Adrenal gland (tissue), 12 donors: Measurements from ENCODE around the gene DDX52. TPM values are rescaled to one million over a fixed set of nuclear protein-coding genes. Genes with fewer than 3 reads are reported as not detected.
"Not testable (repeated sequence)": the region's sequence is repeated elsewhere in the genome, so short reads cannot be mapped to it uniquely, and the experiment has no call there.

Source experiments
- DNase-seq, 7 donors: peaks; one replicate each; pipeline ENCODE4 v3.0.0-alpha.2; 2019 to 2020
- H3K27ac ChIP-seq, 5 donors: fragments of 200-600 bp; sonication (generic) in 4 of 5; 1 replicate in 3 of 5; 2 replicates in 2 of 5; pipeline versions ENCODE4 v1.5.1 to v1.8.0; 2016 to 2020; ENCODE audit warnings: mild to moderate bottlenecking in 1 of 5
- H3K27me3 ChIP-seq: fragments of 200-600 bp; 2 replicates; pipeline ENCODE4 v1.8.0; 2021
- H3K36me3 ChIP-seq, 2 donors: fragments of 200-600 bp; replicated peaks in 1 of 2; 1 replicate in 1 of 2; 2 replicates in 1 of 2; pipeline versions ENCODE4 v1.5.1 to v1.8.0; 2018 to 2022
- H3K4me1 ChIP-seq, 2 donors: fragments of 200-600 bp; replicated peaks in 1 of 2; 1 replicate in 1 of 2; 2 replicates in 1 of 2; pipeline versions ENCODE4 v1.5.1 to v1.8.0; 2018 to 2021
- H3K4me3 ChIP-seq, 4 donors: fragments of 200-600 bp; sonication (generic) in 3 of 4; one replicate each; pipeline ENCODE4 v1.5.1; 2016 to 2018
- H3K9me3 ChIP-seq, 3 donors: fragments of 200-600 bp; sonication (generic) in 1 of 3; replicated peaks in 1 of 3; 1 replicate in 2 of 3; 2 replicates in 1 of 3; pipeline versions ENCODE4 v1.5.1 to v1.8.0; 2016 to 2021
- POLR2A ChIP-seq, 2 donors: fragments of 450-650 bp; IDR thresholded peaks; one replicate each; pipeline ENCODE4 v1.6.1; 2017; ENCODE audit warnings: antibody characterized with exemption in 2 of 2, mild to moderate bottlenecking in 2 of 2, moderate library complexity in 1 of 2
- WGBS, 4 donors: extraction: QIAGEN DNeasy Blood & Tissue Kit in 2 of 4; methylation state at CpG; one replicate each; pipeline versions ENCODE4 v1.1.5 to v1.1.7; 2013 to 2017; 5-methylcytosine and 5-hydroxymethylcytosine counted together
- intact Hi-C, 2 donors: fragments of 100-400 bp; cut with DNase I; formaldehyde crosslinking; loops; one replicate each; pipeline versions ENCODE4 v1.14.1 to v1.15.0; 2022 to 2023
- polyA plus RNA-seq, 3 donors: library from polyadenylated mRNA; stranded (reverse); fragments of 200-250 nt in 2 of 3; fragments of 350-450 nt in 1 of 3; fragmentation: Illumina TruSeq in 1 of 3; extraction: RNeasy Lipid Tissue Mini Kit (QIAGEN cat#74804) in 1 of 3; gene quantifications; one replicate each; pipeline ENCODE4 v1.2.3, GENCODE V29; 2013 to 2014
- total RNA-seq, 9 donors: library from RNA; depleted of rRNA in 4 of 9; stranded (reverse); fragments of >200 nt in 4 of 9; fragments of 120-200 nt in 1 of 9; fragmentation: NEBNext Ultra II Directional in 1 of 9; extraction: Animal tissue kit (Norgen Biotek cat#: 25700) in 1 of 9; gene quantifications; one replicate each; pipeline versions ENCODE4 v1.1.0 to v1.2.4, GENCODE V29; 2013 to 2023
- TF ChIP-seq, protein P1 (sequence below), 6 experiments: fragments of 450-650 bp in 4 of 6; fragments of 200-600 bp in 2 of 6; sonication (generic) in 1 of 6; IDR thresholded peaks; 1 replicate in 5 of 6; 2 replicates in 1 of 6; pipeline versions ENCODE4 v1.5.1 to v1.8.0; 2016 to 2021; ENCODE audit warnings: antibody characterized with exemption in 6 of 6, mild to moderate bottlenecking in 2 of 6, moderate library complexity in 1 of 6
- donor health status: healthy with polysubstance abuse.
- donor health status: Bipolar disorder and iron deficiency.
- donor health status: DM: yes; HTN: yes; CAD: no.
- donor health status: DM: no; HTN: no; CAD: no.
- donor health status: DM: no; HTN: no; CAD: no.
- donor health status: DM: yes; HTN: yes; CAD: no.

The DDX52 gene
- total and polyA plus RNA-seq, 12 donors = 7.2 to 34.1 (median 19.1) TPM

GRCh38 chr17:37683454-37683984 is 40.3 kb upstream of the DDX52 start:
- DNase-seq = no peak
- intact Hi-C loops = no loop called here
- WGBS, 4 donors = 60 to 69% (median 67%) methylated on average over 9 of the region's 9 CpGs
- Histone ChIP-seq H3K4me3 (no peak overlapping the region), H3K36me3 (no peaks in the 10 kb centered on the region), H3K9me3 (no peaks in the 10 kb centered on the region), H3K4me1 (no peaks in the 10 kb centered on the region), H3K27me3 (no peaks in the 10 kb centered on the region), H3K27ac (no peak overlapping the region)
- TF ChIP-seq, protein P1, sequence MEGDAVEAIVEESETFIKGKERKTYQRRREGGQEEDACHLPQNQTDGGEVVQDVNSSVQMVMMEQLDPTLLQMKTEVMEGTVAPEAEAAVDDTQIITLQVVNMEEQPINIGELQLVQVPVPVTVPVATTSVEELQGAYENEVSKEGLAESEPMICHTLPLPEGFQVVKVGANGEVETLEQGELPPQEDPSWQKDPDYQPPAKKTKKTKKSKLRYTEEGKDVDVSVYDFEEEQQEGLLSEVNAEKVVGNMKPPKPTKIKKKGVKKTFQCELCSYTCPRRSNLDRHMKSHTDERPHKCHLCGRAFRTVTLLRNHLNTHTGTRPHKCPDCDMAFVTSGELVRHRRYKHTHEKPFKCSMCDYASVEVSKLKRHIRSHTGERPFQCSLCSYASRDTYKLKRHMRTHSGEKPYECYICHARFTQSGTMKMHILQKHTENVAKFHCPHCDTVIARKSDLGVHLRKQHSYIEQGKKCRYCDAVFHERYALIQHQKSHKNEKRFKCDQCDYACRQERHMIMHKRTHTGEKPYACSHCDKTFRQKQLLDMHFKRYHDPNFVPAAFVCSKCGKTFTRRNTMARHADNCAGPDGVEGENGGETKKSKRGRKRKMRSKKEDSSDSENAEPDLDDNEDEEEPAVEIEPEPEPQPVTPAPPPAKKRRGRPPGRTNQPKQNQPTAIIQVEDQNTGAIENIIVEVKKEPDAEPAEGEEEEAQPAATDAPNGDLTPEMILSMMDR (IDR thresholded peaks at IDR 0.05) = no peak
- TF ChIP-seq POLR2A (IDR thresholded peaks at IDR 0.05) = no peak

DNA sequence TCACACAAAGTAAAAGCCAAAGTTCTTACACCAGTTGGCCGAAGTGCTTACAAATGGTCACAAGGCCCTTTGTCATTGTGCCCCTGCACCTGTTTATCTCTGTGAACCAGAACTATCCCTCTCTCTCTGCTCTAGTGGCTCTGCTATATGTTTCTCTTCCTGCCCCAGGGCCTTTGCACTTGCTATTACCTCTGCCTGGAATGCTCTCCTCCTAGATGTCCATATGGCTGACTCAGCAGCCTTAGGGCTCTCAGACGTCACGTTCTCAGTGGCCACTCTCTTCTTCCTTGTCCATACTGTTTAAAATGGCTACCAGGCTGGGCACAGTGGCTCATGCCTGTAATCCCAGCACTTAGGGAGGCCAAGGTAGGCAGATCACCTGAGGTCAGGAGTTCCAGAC is 38.8 kb upstream of the DDX52 start:
- no peak for TF ChIP-seq POLR2A (IDR thresholded peaks at IDR 0.05)
- TF ChIP-seq, protein P1 (IDR thresholded peaks at IDR 0.05) = no peak
- no peak for DNase-seq
- WGBS, 4 donors = 75 to 92% (median 84%) methylated on average over 3 of the region's 3 CpGs
- no peaks in the 10 kb centered on the region for H3K9me3 ChIP-seq
- H3K27me3 ChIP-seq = no peaks in the 10 kb centered on the region
- H3K27ac ChIP-seq = no peak overlapping the region
- no peaks in the 10 kb centered on the region for H3K36me3 ChIP-seq
- intact Hi-C loops = no loop called here
- H3K4me3 ChIP-seq = no peak overlapping the region
- H3K4me1 ChIP-seq = no peaks in the 10 kb centered on the region

DNA sequence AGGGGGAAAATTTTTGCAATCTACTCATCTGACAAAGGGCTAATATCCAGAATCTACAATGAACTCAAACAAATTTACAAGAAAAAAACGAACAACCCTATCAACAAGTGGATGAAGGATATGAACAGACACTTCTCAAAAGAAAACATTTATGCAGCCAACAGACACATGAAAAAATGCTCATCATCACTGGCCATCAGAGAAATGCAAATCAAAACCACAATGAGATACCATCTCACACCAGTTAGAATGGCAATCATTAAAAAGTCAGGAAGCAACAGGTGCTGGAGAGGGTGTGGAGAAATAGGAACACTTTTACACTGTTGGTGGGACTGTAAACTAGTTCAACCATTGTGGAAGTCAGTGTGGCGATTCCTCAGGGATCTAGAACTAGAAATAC is 36.7 kb upstream of the DDX52 start:
- H3K27ac ChIP-seq, H3K27me3 ChIP-seq, H3K4me3 ChIP-seq, intact Hi-C loops, H3K4me1 ChIP-seq, H3K9me3 ChIP-seq, H3K36me3 ChIP-seq, DNase-seq: not testable (repeated sequence)
- WGBS, 4 donors = 71 to 89% (median 72%) methylated on average over 1 to 2 of the region's 2 CpGs

- no peak for DNase-seq
- Histone ChIP-seq H3K9me3 (no peaks in the 10 kb centered on the region), H3K4me1 (no peaks in the 10 kb centered on the region), H3K36me3 (no peaks in the 10 kb centered on the region), H3K4me3 (no peak overlapping the region), H3K27ac (no peak overlapping the region), H3K27me3 (peaks cover 8% of the 10 kb centered on the region)
- no peak for TF ChIP-seq POLR2A (IDR thresholded peaks at IDR 0.05)
- TF ChIP-seq, protein P1 (IDR thresholded peaks at IDR 0.05) = no peak
- intact Hi-C loops = no loop called here
- WGBS, 4 donors = 89 to 95% (median 92%) methylated on average over 1 of the region's 1 CpG
These were observed 34.8 kb upstream of the DDX52 start for GRCh38 chr17:37678036-37678435.

GRCh38 chr17:37677021-37677420 is 33.8 kb upstream of the DDX52 start:
- intact Hi-C loops = no loop called here
- no peaks in the 10 kb centered on the region for H3K9me3 ChIP-seq
- no peak overlapping the region for H3K27ac ChIP-seq
- WGBS, 4 donors = 57 to 92% (median 80%) methylated on average over 1 of the region's 1 CpG
- peaks cover 8% of the 10 kb centered on the region for H3K27me3 ChIP-seq
- no peak overlapping the region for H3K4me3 ChIP-seq
- TF ChIP-seq, protein P1 (IDR thresholded peaks at IDR 0.05) = no peak
- no peak for TF ChIP-seq POLR2A (IDR thresholded peaks at IDR 0.05)
- no peaks in the 10 kb centered on the region for H3K4me1 ChIP-seq
- DNase-seq = no peak
- H3K36me3 ChIP-seq = no peaks in the 10 kb centered on the region
